ENCODE measurements around the gene CCDC124. TPM values are rescaled to one million over a fixed set of nuclear protein-coding genes. Genes with fewer than 3 reads are reported as not detected.

The CCDC124 gene
- total and polyA plus RNA-seq, 10 of the 15 experiments (the other 5 are each of a cell fraction or from before 2014, with no cell fraction given): 3.7 to 184 (median 51.8) TPM

GRCh38 chr19:17950310-17951156 is 17.7 kb downstream of the CCDC124 start (continued):
- no peak for TF ChIP-seq BCLAF1 (IDR thresholded peaks at IDR 0.05)
- TF ChIP-seq CHD2 (IDR thresholded peaks at IDR 0.05; ENCODE audit: borderline replicate concordance, low read depth, low read length): peak; percentile 31; the same call in 1 of the 2 replicates
- no peak for TF ChIP-seq PML (IDR thresholded peaks at IDR 0.05; ENCODE audit: low read length)
- TF ChIP-seq SMAD5 (IDR thresholded peaks at IDR 0.05; ENCODE audit: low read depth): no peak
- no peak for TF ChIP-seq SPI1 (IDR thresholded peaks at IDR 0.05; ENCODE audit: borderline replicate concordance, insufficient read depth, low read depth, low read length)
- TF ChIP-seq EGR1 (IDR thresholded peaks at IDR 0.05; ENCODE audit: borderline replicate concordance in 1 of 2, low read depth in 2 of 2, low read length in 2 of 2): peak in 1 of 2 experiments; percentile 68; a peak in 2 of 3 replicates
- no peak for TF ChIP-seq CREM (IDR thresholded peaks at IDR 0.05; ENCODE audit: low read depth)
- no peak for TF ChIP-seq ETV6 (conservative IDR thresholded peaks at IDR 0.05 in 1 of 2, IDR thresholded peaks at IDR 0.05 in 1 of 2; ENCODE audit: borderline replicate concordance in 1 of 2, low read depth in 1 of 2)
- TF ChIP-seq JUNB (IDR thresholded peaks at IDR 0.05): no peak
- no peak; the same call in 1 of the 2 replicates for TF ChIP-seq TBL1XR1 (IDR thresholded peaks at IDR 0.05; ENCODE audit: low read depth, low read length)
- no peak for TF ChIP-seq BCL3 (IDR thresholded peaks at IDR 0.05; ENCODE audit: borderline replicate concordance, insufficient read depth, low read depth, low read length, poor library complexity, severe bottlenecking)
- no peak for TF ChIP-seq KDM1A (IDR thresholded peaks at IDR 0.05; ENCODE audit: borderline replicate concordance)
- TF ChIP-seq MTA2 (IDR thresholded peaks at IDR 0.05; ENCODE audit: low read depth): peak; percentile 73
- TF ChIP-seq STAT3 (IDR thresholded peaks at IDR 0.05; ENCODE audit: low read depth, low read length): no peak
- peak; percentile 82; the same call in 1 of the 2 replicates for TF ChIP-seq NBN (IDR thresholded peaks at IDR 0.05)
- peak; percentile 68; the same call in 1 of the 2 replicates for TF ChIP-seq RELB (IDR thresholded peaks at IDR 0.05; ENCODE audit: low read depth)
- TF ChIP-seq BMI1 (IDR thresholded peaks at IDR 0.05; ENCODE audit: borderline replicate concordance): no peak
